ENCODE results near the gene TBXAS1. TPM values are rescaled to one million over a fixed set of nuclear protein-coding genes. Genes with fewer than 3 reads are reported as not detected.
"Not testable (repeated sequence)": the region's sequence is repeated elsewhere in the genome, so short reads cannot be mapped to it uniquely, and the experiment has no call there.

Gene TBXAS1
- total RNA-seq, 2 experiments from 2014 or later = 3.6 to 5.1 TPM

GRCh38 chr7:139827042-139827441 is 2.0 kb upstream of the TBXAS1 start:
- Mint-ChIP-seq H3K36me3 (ENCODE audit: low read depth) (no peaks in the 10 kb centered on the region), H3K27ac (no peak overlapping the region), H3K27me3 (no peaks in the 10 kb centered on the region), H3K9me3 (ENCODE audit: low read depth) (no peaks in the 10 kb centered on the region), H3K4me1 (peaks cover 35% of the 10 kb centered on the region), H3K4me3 (no peak overlapping the region)
- ChIA-PET CTCF (interaction anchor here (1.0 kb wide), 1 partner anchor 182 kb away, joined by 4 read pairs; no protein-coding TSS in a partner anchor), POLR2A (no interaction called here)
- intact Hi-C loops (cut with DNase I, micrococcal nuclease) = loop anchor here in 1 of 2 experiments (2.0 to 5.0 kb wide), 2 partner anchors 175 to 180 kb away; no protein-coding TSS in a partner anchor
- DNase-seq (peak; percentile 30), ATAC-seq (no peak)

DNA sequence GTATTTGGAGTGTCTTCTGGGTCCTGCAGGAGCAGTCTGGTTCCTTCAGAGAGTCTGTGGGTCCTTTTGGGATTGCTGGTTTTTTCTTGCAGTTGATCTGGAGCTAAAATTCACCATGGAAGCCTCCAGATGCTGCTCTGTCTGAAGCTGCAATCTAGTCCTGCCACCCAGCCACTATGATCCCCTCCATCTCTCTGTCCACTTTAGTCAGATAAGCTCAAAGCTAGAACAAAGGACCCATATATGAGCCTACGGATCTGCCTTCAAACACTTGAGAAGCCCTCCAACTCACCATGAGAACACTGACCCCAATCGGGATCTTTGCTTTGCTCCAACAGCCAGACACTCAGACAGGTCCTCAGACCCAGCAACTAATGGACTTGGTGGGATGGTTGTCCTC is 618 bp upstream of the TBXAS1 start:
- intact Hi-C loops (cut with DNase I, micrococcal nuclease) = loop anchor here (2.0 to 5.0 kb wide), 3 partner anchors 52 to 182 kb away; partner anchors contain the start of gene HIPK2 (in 1 of the 2)
- CTCF ChIA-PET = interaction anchor here (0.8 kb wide), 1 partner anchor 208 kb away, joined by 3 read pairs; no protein-coding TSS in a partner anchor
- ATAC-seq = no peak
- no peak for DNase-seq
- Mint-ChIP-seq H3K27ac (peak overlapping the region; percentile 9), H3K9me3 (ENCODE audit: low read depth) (peaks cover 5% of the 10 kb centered on the region), H3K36me3 (ENCODE audit: low read depth) (peaks cover 2% of the 10 kb centered on the region), H3K4me3 (no peak overlapping the region), H3K27me3 (no peaks in the 10 kb centered on the region), H3K4me1 (peaks cover 35% of the 10 kb centered on the region)
- POLR2A ChIA-PET = no interaction called here

DNA sequence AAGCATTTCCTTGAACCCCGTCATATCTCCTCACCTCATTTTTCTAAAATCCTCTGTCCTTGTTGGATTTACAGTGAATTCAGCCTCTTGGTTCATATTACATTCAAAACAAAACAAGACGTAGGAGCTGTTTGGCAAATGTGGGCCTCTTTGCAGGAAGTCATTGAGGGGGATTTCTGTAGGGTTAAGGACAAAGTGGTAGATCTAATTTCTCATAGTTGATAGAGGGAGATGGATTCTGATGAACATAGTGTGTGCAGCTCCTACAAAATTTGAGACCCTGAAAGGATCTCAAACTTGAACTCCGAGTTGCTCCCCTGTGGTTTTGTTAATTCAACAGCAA is 682 bp downstream of the TBXAS1 start:
- H3K27ac Mint-ChIP-seq = peak overlapping the region; percentile 86
- ChIA-PET CTCF (interaction anchor here (1.4 kb wide), 2 partner anchors 184 to 228 kb away, joined by 5 read pairs; no protein-coding TSS in a partner anchor), POLR2A (interaction anchor here (0.6 kb wide), 2 partner anchors 53 to 1368 kb away, joined by 3 to 8 read pairs; no protein-coding TSS in a partner anchor)
- ATAC-seq (peak; percentile 68), DNase-seq (peak; percentile 26)
- intact Hi-C loops (cut with DNase I, micrococcal nuclease) = loop anchor here (1.0 to 5.0 kb wide), 6 partner anchors 53 to 183 kb away; partner anchors contain the start of gene HIPK2 (in 1 of the 2)
- peaks cover 35% of the 10 kb centered on the region for H3K4me1 Mint-ChIP-seq
- no peaks in the 10 kb centered on the region for H3K27me3 Mint-ChIP-seq
- H3K36me3 Mint-ChIP-seq (ENCODE audit: low read depth) = peaks cover 5% of the 10 kb centered on the region
- H3K4me3 Mint-ChIP-seq = peak overlapping the region; percentile 72
- H3K9me3 Mint-ChIP-seq (ENCODE audit: low read depth) = peaks cover 11% of the 10 kb centered on the region

- intact Hi-C loops (cut with DNase I, micrococcal nuclease) = loop anchor here (2.0 to 5.0 kb wide), 2 partner anchors 55 to 152 kb away; no protein-coding TSS in a partner anchor
- H3K4me3 Mint-ChIP-seq = peak overlapping the region; percentile 72
- CTCF ChIA-PET = interaction anchor here (0.5 to 1.4 kb wide), 3 partner anchors 184 to 1702 kb away, joined by 3 to 5 read pairs (median 5); no protein-coding TSS in a partner anchor
- no peaks in the 10 kb centered on the region for H3K27me3 Mint-ChIP-seq
- ATAC-seq (no peak), DNase-seq (no peak)
- peaks cover 5% of the 10 kb centered on the region for H3K36me3 Mint-ChIP-seq (ENCODE audit: low read depth)
- POLR2A ChIA-PET = interaction anchor here (0.6 kb wide), 1 partner anchor 1368 kb away, joined by 8 read pairs; no protein-coding TSS in a partner anchor
- H3K9me3 Mint-ChIP-seq (ENCODE audit: low read depth) = peaks cover 11% of the 10 kb centered on the region
- H3K4me1 Mint-ChIP-seq = peaks cover 35% of the 10 kb centered on the region
- peak overlapping the region; percentile 86 for H3K27ac Mint-ChIP-seq
These were observed 1.2 kb downstream of the TBXAS1 start for GRCh38 chr7:139830292-139830691.

GRCh38 chr7:139830782-139831501 is 1.9 kb downstream of the TBXAS1 start:
- DNase-seq (peak; percentile 30), ATAC-seq (peak; percentile 40)
- peak overlapping the region; percentile 72 for H3K4me3 Mint-ChIP-seq
- POLR2A ChIA-PET = no interaction called here
- CTCF ChIA-PET = interaction anchor here (0.5 to 1.4 kb wide), 3 partner anchors 185 to 1703 kb away, joined by 3 to 5 read pairs (median 5); no protein-coding TSS in a partner anchor
- no peaks in the 10 kb centered on the region for H3K27me3 Mint-ChIP-seq
- peaks cover 35% of the 10 kb centered on the region for H3K4me1 Mint-ChIP-seq
- peak overlapping the region; percentile 86 for H3K27ac Mint-ChIP-seq
- peaks cover 5% of the 10 kb centered on the region for H3K36me3 Mint-ChIP-seq (ENCODE audit: low read depth)
- intact Hi-C loops (cut with DNase I, micrococcal nuclease) = loop anchor here (2.0 to 5.0 kb wide), 2 partner anchors 56 to 151 kb away; no protein-coding TSS in a partner anchor
- peaks cover 11% of the 10 kb centered on the region for H3K9me3 Mint-ChIP-seq (ENCODE audit: low read depth)

- DNase-seq; POLR2A ChIA-PET; H3K36me3 Mint-ChIP-seq (ENCODE audit: low read depth): not testable (repeated sequence)
These were observed 6.8 kb downstream of the TBXAS1 start for GRCh38 chr7:139835848-139836247.

DNA sequence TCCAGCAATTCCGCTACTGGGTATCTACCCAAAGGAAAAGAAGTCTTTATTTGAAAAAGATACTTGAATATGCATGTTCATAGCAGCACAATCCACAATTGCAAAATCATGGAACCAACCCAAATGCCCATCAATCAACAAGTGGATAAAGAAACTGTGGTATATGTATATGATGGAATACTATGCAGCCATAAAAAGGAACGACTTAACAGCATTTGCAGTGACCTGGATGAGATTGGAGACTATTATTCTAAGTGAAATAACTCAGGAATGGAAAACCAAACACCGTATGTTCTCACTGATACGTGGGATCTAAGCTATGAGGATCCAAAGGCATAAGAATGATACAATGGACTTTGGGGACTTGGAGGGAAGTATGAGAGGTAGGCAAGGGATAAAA is 8.2 kb downstream of the TBXAS1 start:
- H3K27me3 Mint-ChIP-seq; intact Hi-C loops (cut with DNase I, micrococcal nuclease); DNase-seq; H3K4me3 Mint-ChIP-seq; H3K4me1 Mint-ChIP-seq; ATAC-seq; H3K36me3 Mint-ChIP-seq (ENCODE audit: low read depth); POLR2A ChIA-PET; CTCF ChIA-PET; H3K27ac Mint-ChIP-seq: not testable (repeated sequence)
- H3K9me3 Mint-ChIP-seq (ENCODE audit: low read depth) = peaks cover 14% of the 10 kb centered on the region

More at GRCh38 chr7:139835848-139836247, 6.8 kb downstream of the TBXAS1 start:
- H3K27me3 Mint-ChIP-seq; ATAC-seq; intact Hi-C loops (cut with DNase I, micrococcal nuclease); CTCF ChIA-PET; H3K4me3 Mint-ChIP-seq; H3K4me1 Mint-ChIP-seq; H3K27ac Mint-ChIP-seq: not testable (repeated sequence)
- peaks cover 14% of the 10 kb centered on the region for H3K9me3 Mint-ChIP-seq (ENCODE audit: low read depth)

GRCh38 chr7:139838276-139838675 is 9.2 kb downstream of the TBXAS1 start:
- CTCF ChIA-PET = interaction anchor here (0.5 kb wide), 1 partner anchor 364 kb away, joined by 4 read pairs; no protein-coding TSS in a partner anchor
- intact Hi-C loops (cut with DNase I, micrococcal nuclease) = no loop called here
- POLR2A ChIA-PET = no interaction called here

GRCh38 chr7:139838876-139839275 is 9.8 kb downstream of the TBXAS1 start:
- ATAC-seq = no peak
- intact Hi-C loops (cut with DNase I, micrococcal nuclease) = no loop called here

More at GRCh38 chr7:139838276-139838675, 9.2 kb downstream of the TBXAS1 start:
- Mint-ChIP-seq H3K4me1 (peaks cover 4% of the 10 kb centered on the region), H3K4me3 (no peak overlapping the region), H3K9me3 (ENCODE audit: low read depth) (peaks cover 9% of the 10 kb centered on the region), H3K27me3 (no peaks in the 10 kb centered on the region), H3K27ac (no peak overlapping the region), H3K36me3 (ENCODE audit: low read depth) (peaks cover 5% of the 10 kb centered on the region)
- ATAC-seq (no peak), DNase-seq (no peak)

DNA sequence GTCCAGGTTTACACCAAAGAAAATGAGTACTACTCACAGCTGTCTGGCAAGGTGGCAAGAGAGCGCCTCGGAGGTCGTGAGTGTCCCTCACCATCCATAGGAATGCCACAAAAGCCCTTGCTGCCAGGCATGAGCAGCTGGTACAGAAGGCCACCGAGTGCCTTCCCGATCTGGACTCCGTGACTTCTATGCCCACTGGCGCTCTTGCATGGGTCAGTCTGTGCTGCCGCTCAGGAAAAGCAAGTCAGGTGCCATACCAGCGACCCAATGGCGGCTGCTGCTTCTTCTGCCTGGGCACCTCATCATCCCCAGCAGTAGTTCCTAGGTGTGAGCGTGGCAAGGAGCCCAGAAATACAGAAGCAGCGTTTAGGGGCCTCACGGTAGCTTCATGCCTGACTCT is 11.7 kb downstream of the TBXAS1 start:
- Mint-ChIP-seq H3K36me3 (ENCODE audit: low read depth) (peaks cover 2% of the 10 kb centered on the region), H3K27ac (no peak overlapping the region), H3K9me3 (ENCODE audit: low read depth) (peaks cover 3% of the 10 kb centered on the region), H3K4me3 (no peak overlapping the region), H3K4me1 (peaks cover 4% of the 10 kb centered on the region), H3K27me3 (no peaks in the 10 kb centered on the region)
- CTCF ChIA-PET = interaction anchor here (0.6 kb wide), 1 partner anchor 136 kb away, joined by 3 read pairs; no protein-coding TSS in a partner anchor
- POLR2A ChIA-PET = no interaction called here
- ATAC-seq = no peak
- no peak for DNase-seq
- intact Hi-C loops (cut with DNase I, micrococcal nuclease) = no loop called here

More at GRCh38 chr7:139838876-139839275, 9.8 kb downstream of the TBXAS1 start:
- Mint-ChIP-seq H3K27me3 (no peaks in the 10 kb centered on the region), H3K4me1 (peaks cover 4% of the 10 kb centered on the region), H3K9me3 (ENCODE audit: low read depth) (peaks cover 9% of the 10 kb centered on the region), H3K27ac (no peak overlapping the region), H3K36me3 (ENCODE audit: low read depth) (peaks cover 5% of the 10 kb centered on the region), H3K4me3 (no peak overlapping the region)
- DNase-seq = no peak
- CTCF ChIA-PET = interaction anchor here (0.7 kb wide), 1 partner anchor 47 kb away, joined by 4 read pairs; no protein-coding TSS in a partner anchor
- POLR2A ChIA-PET = no interaction called here

DNA sequence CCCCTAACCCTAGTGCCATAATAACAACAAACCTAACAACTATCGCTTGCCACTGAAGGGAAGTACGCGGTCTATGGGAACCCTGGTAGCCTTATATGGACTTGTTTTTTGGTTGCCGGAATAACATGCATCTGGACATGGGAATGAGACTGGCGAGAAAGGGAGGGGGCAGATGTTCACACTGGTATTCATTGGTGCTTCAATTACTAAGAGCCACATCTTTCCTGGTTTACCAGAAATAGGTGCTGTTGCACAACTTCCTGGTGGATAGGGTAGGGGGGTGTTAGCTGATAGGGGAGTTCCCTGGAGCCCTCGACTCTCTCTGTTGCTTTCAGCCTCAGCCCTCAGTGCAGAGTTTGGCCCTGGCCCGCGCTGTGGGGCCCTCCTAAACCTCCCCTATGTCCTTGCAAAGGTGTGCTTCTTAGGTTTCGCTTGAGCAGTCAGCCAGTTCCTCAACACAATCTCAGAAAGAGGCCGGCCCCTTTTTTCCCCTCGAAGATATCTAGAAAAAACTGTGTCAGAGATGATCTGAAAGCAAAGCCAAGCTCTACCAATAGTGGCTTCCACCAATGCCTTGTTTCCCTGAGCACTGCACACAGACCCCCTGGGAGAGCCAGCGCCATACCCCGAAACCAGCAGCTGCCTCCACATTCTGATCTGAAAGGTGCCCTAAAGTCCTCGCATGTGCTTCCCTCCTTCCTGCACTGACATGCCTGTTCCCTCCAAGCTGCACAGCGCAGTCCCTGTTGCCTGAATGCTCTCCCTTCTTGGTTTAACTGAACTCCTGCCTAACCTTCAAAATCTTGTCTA is 13.5 kb downstream of the TBXAS1 start:
- no peak overlapping the region for H3K4me3 Mint-ChIP-seq
- DNase-seq = no peak
- no peaks in the 10 kb centered on the region for H3K27me3 Mint-ChIP-seq
- POLR2A ChIA-PET = no interaction called here
- intact Hi-C loops (cut with DNase I, micrococcal nuclease) = no loop called here
- no peaks in the 10 kb centered on the region for H3K9me3 Mint-ChIP-seq (ENCODE audit: low read depth)
- ATAC-seq = no peak
- peaks cover 4% of the 10 kb centered on the region for H3K4me1 Mint-ChIP-seq
- H3K36me3 Mint-ChIP-seq (ENCODE audit: low read depth) = peaks cover 2% of the 10 kb centered on the region
- CTCF ChIA-PET = no interaction called here
- peak overlapping the region; percentile 26 for H3K27ac Mint-ChIP-seq

All from activated CD4-positive, alpha-beta T cell treated with anti-CD3 and anti-CD28 coated beads for 36 hours (primary cell).